Activated CD8-positive, alpha-beta memory T cell treated with anti-CD3 and anti-CD28 coated beads, Interleukin-2, amount 50 U/mL, for 48 hours (primary cell): ENCODE data around the gene KLHL36.

Experiments used
- DNase-seq: peaks from one replicate; pipeline ENCODE4 v3.0.0-alpha.2; 2020

The KLHL36 gene

DNA sequence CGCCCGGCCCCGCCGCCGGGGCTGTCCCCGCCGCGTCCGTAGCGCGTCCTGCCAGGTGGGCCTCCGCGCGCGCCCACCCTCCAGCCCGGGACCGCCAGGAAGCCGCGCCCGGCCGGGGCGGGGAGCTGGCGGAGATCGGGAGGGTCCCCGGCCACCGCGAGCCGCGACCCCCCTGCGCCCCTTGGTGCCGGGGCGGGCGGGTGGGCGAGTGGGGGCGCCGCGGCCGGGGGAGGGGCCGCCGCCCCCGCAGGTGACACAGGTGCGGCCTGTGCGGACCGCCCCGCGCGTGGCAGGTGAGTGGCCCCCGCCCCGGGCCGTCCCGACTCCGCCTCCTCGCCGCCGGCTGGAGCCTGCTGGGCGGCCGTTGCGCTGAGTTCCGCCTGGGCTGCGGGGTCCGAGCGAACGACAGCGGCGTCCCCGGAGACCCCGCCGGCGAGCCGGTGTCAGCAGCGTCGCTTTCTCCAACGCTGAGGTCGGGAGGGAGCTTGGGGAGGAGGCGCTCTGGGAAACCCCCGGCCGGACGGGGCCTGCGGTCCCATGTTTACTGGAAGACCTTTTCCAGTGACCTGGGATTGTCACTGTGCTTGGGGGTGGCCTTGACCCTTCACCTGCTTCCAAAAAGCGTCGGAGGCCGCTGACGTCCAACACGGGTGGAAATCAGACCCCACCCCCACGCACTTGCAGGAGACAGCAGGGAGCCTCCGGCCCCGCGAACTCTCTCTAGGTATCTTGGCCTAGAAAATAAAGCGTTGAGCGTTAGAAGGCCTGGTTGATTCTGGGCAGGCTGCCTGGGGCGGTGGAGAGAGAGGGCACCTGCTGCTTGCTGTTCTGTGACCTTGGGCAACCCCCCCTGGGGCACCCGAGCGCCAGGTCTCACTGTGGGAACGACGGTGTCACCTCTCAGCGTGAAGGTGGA, 542 bp downstream of the KLHL36 start:
- DNase-seq = peak; percentile 68

DNA sequence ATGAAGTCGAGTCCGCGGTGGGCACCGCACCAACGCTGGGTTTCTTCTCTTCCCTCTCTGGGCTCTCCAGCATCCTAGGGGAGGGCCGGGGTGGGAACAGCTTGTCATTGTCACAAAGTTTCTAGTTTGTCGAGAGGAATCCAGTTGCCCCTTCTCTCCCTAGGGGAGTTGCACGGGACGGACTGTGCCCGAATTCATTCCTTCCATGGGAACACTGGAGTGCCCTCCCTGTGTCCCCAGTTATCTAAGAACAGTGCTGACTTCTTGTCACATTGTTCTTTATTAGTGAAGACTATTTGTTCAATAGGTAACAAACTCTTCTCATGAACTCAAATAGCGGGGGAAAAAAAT, 1.2 kb downstream of the KLHL36 start:
- DNase-seq = no peak

DNA sequence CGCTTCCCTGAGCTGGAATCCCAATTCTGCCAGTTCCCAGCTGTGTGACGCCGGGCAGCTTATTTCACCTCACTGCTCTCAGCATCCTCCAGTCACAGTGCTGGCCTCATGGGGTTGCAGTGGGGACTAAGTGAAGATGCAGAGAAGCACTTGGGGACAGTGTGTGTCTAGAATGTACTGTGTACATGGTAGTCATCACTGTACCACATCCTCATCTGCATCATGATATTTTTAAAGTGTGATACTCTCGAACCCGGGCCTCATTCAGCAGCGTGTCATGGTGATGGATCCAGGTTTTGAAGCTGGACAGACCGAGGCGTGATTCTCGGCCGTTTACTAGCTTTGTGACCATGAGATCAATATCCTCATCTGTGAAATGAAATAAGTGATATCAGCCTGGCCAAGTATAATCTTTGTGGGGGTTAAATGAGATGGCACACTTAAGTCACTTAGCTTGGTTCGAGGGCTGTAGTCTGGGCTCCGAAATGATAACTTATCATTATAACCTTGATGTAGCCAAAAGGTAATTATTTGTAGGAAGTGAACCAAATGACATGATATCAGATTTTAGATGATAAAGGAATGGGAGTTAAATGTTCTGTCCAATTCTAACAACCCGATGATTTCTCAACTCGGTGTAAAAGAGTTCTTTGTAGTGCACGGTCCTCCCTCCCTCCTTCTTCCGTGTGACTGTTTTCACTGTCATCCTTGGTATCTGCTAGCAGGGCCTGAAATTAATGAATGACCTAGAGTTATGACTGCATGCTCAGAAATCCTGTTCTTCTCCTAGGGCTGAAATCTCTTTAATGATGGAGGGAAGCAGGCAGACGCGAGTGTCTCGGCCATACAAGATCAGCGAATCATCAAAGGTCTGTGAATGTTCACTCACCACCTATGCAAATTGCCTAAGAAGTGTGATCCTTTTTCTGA, 2.0 kb downstream of the KLHL36 start:
- no peak for DNase-seq

DNA sequence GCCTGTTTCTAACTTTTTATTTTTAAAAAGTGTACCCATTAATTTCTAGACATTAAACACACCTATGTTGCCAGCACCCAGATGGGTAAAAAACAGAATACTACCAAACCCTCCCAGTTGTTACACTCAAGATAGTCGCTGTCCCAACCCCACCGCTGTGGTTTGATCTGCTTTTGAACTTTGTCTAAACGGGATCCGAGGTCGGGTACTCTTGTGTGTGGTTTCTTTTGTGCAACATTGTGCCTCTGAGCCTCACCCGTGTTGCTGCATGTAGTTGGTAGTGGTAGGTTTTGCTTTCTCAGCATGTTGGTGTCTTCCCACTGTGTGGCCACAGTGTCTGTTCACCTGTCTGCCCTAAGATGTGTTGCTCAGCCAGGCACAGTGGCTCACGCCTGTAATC, 4.3 kb downstream of the KLHL36 start:
- DNase-seq = no peak

DNA sequence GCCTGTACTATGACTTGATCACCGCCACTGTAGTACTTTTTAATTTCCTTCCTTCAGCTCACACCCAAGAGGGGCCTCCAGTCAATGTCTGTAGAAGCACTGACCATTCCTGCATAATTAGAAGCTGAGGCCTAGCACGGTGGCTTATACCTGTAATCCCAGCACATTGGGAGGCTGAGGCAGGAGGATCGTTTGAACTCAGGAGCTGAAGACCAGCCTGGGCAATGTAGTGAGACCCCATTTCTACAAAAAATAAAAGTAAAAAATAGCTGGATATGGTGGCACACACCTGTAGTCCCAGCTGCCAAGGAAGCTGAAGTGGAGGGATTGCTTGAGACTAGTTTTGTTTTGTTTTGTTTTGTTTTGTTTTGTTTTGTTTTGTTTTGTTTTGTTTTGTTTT, 5.9 kb downstream of the KLHL36 start:
- no peak for DNase-seq

DNA sequence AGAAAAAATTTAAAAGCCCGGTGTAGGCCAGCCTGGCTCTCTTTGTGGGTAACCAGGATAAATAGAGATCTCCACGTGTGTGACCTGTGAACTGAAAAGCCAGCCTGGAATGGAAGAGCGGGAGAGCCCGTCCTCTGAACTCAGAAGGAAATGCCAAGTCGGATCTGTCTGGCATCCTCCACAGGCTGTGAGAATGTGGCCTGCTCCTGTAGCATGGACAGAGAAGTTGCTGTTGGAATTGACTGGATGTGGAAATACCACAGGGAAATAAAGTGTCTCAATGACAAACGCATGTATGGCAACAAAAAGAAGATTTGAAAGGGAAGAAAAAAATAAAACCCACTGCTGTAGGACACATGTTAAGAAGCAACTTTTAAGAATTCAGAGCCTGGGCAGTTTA, 6.7 kb downstream of the KLHL36 start:
- DNase-seq = no peak

DNA sequence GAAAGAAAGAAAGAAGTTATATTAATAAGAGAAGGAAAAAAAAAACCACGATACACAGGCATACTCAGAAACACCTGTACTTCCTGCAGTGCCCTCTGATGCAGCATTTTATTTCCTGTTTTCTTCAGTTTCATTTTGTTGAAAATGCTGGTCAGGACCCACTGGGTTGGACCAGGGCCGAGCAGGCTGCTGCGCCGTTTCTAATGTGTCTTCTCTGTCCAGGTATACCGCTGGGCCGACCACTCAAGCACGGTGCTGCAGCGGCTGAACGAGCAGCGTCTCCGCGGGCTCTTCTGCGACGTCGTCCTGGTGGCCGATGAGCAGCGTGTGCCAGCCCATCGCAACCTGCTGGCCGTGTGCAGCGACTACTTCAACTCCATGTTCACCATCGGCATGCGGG, 8.3 kb downstream of the KLHL36 start:
- no peak for DNase-seq

DNA sequence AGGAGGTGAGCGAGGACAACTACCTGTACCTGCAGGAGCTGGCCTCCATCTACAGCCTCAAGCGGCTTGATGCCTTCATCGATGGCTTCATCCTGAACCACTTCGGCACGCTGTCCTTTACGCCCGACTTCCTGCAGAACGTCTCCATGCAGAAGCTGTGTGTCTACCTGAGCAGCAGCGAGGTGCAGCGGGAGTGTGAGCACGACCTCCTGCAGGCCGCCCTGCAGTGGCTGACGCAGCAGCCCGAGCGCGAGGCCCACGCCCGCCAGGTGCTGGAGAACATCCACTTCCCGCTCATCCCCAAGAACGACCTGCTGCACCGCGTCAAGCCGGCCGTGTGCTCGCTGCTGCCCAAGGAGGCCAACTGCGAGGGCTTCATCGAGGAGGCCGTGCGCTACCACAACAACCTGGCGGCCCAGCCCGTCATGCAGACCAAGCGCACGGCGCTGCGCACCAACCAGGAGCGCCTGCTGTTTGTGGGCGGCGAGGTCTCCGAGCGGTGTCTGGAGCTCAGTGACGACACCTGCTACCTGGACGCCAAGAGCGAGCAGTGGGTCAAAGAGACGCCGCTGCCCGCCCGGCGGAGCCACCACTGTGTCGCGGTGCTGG, 9.0 kb downstream of the KLHL36 start:
- DNase-seq = no peak

DNA sequence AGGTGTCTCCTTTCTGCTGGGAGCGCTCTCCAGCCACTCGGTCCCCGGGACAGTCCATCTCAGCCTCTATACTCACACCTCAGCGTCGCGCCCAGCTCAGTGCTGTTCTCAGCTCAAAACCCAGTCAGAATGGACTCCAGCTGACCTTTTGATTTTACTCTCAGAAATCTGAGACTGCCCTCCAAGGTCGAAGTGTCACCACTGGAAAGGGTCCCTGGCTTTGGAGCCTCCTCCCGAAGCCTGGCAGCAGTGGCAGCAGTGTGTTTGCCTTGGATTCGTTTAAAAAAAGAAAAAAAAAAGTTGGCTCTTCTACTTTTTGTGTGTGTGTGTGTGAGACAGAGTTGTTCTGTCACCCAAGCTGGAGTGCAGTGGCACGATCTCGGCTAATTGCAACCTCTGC, 10.4 kb downstream of the KLHL36 start:
- DNase-seq = no peak

DNA sequence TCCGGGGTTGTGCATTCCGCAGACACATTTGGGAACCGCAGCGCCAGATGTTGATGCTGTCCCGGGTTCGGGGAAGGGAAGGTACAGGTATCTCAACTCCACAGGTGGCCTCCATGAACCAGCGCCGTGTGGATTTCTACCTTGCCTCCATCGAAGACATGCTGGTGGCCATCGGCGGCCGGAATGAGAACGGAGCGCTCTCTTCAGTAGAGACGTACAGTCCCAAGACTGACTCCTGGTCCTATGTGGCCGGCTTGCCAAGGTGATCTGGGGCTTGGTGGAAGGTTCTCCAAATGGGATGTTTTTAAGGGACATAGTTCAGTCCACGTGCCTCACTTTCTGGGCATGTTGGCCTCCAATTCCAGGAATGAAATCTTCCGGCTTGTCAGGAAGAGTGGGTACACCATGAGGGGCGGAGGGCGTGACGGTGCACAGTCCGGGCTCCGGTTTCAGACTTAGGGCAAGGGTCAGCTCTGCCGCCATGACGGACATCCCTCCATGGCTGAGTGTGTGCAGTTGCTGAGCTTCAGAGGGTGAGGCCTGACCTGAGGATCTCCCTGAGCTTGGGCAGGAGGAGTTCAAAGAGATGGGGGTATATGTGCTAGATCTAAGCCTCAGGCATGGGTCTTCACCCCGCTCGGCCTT, 11.5 kb downstream of the KLHL36 start:
- DNase-seq = no peak

DNA sequence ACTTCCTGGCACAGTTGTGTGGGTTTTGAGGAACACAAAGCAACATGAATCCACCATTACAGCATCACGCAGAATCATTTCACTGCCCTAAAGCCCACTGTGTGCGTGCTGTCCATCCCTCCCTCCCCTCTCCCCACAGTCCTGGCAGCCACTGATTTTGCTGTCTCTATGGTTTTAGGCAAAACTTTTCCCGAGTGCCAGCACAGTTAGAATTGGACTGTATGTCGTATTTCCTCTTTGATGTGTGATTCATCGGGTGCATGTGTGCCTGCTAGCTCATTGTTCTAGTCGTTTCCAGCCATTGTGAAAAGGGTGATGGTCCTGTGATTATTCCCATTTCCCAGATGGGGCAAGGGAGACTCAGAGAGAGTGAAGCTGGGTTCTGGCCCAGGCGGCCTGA, 12.7 kb downstream of the KLHL36 start:
- no peak for DNase-seq

DNA sequence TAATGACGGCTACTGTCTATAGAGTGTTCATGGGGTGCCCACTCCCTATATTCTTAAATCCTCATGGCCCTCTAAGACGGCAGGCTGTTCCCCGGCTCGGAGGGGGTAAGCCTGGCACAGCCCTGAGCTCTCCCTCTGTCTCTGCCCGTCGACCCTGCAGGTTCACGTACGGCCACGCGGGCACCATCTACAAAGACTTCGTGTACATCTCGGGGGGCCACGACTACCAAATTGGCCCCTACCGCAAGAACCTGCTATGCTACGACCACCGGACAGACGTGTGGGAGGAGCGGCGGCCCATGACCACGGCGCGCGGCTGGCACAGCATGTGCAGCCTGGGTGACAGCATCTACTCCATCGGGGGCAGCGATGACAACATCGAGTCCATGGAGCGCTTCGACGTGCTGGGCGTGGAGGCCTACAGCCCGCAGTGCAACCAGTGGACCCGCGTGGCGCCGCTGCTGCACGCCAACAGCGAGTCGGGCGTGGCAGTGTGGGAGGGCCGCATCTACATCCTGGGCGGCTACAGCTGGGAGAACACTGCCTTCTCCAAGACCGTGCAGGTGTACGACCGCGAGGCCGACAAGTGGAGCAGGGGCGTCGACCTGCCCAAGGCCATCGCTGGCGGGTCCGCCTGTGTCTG, 13.2 kb downstream of the KLHL36 start:
- no peak for DNase-seq

DNA sequence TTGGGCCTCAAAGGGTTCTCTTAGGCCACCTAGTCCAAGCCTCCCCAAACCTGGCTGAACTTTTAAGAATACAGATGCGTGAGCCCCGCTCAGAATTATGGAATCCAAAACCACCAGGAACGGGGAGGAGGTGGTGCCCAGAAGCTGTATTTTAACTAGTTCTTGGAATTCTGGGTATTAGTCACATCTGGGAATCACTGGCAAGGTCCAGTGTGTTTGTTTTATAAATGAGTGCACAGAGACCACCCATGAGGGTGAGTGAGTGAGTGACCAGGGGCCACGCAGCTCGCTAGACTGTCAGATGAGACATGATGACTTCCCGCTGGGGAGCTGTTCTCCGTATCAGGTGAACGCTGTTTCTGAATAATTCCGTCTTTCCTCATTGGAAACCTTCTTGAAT, 14.2 kb downstream of the KLHL36 start:
- no peak for DNase-seq

DNA sequence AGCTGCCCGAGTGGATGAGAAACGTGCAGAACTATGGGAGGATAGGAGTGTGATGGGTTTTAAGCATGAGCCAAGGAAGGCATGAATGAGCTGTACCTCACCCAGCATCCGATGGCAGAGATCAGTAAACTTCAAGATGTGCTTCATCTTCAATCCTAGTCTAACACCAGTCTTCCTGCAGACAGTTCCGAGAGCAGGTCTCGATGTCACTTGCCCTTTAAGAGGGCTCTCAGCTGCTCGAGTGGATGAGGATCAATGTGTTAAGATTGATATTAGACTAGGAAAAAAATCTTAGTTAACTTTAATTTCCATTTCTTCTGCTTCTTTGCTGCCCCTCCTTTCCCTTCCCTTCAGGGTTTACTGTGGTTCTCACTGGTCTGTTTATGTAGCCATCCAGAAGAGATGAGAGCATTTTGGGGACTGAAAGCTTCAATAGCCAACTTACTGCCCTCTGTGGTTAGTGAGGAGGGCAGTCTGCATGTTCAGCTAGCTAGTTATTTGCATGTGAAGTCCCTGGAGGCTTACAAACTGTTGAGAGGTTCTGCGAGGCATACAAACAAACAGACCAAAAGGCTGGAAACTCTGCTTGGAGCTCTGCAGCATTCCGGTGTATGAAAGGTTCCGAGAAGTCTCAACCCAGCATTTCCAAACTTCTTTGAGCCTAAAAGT, 15.3 kb downstream of the KLHL36 start:
- DNase-seq = no peak

DNA sequence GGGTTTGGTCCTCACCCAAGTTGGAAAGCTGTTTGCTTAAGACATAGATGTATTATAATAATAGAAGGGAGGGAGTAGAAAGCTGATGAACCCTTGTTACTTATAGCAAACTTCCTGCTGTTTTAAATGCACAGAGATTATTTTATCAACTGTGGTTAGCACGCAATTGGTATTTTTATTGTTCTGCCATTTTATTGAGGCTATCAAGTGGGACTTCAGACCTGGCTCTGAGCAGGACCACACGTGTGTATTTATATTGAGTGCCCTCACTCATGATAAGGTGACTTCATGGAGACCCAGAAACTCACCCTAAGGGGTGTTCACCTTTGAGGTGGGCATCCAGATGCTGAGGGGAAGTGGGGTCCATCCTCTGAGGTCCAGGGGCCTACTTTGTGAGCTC, 17.0 kb downstream of the KLHL36 start:
- no peak for DNase-seq

DNA sequence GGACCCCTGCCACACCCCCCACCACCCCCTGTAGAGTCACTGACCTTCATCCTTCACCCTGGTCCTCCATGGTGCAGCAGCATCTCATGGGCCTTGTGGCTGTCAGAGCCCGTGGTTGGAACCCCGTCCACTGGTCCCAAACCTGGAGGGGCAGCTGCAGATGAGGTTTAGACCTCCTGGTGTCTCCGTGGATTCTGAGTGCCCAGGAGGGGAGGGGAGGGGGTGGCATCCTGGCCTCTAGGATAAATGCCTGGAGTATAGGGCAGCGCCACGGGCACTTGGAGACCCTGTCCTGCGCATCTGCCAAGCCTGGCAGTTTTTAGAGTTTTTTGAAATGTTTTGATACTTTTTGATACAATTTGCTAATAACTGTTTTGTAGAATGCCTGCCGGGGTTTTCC, 17.5 kb downstream of the KLHL36 start:
- no peak for DNase-seq

DNA sequence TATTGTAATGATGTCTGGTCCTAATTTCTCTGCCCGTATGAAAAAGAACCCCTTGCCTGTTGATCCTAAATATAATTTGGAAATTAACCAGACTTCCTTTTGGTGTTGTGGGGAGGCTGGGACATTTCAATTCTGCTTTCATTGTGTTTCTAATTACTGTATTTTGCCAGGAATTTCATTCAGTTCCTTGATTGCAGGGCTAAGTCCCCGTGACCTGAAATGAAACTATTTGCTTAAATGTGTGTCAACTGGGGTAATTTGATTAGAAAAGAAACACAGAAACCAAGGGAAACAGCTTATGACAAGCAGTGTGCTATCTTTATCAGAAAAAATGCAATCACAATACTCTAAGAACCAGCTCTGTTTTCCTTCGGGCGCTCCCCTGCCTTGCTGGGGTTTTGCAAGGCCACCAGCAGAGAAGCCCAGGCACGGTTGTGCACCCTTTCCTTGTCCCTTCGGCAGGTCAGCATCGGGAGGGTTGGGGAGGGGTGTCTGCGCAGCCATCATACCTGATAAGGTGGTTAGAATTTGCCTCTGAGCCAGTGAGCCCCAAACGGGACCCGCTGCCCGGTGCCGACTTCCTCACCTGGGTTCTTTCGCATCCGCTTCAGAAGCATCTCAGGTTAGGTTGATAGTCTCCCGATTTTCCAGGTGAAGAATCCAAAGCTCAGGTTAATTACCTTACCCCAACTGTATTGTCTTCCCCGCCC, 19.4 kb downstream of the KLHL36 start:
- DNase-seq = no peak

DNA sequence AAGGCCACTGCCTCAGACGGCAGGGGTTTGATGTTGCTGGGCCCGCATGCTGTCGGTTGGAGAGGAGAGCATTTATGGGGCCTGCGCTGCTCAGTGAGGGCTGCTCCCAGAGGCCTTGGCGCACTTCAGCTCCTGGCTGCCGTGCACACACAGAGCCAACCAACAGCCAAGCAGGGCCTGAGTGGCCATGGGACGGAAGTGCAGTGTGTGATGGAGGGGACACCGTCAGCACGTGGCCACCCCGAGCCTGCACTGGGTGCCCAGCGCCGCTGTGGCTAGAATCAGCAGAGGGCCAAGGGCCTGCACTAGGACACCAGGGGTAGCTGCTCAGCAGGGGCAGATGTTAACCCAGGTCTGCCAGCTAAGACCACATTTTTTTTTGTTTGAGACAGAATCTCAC, 21.8 kb downstream of the KLHL36 start:
- DNase-seq = no peak

DNA sequence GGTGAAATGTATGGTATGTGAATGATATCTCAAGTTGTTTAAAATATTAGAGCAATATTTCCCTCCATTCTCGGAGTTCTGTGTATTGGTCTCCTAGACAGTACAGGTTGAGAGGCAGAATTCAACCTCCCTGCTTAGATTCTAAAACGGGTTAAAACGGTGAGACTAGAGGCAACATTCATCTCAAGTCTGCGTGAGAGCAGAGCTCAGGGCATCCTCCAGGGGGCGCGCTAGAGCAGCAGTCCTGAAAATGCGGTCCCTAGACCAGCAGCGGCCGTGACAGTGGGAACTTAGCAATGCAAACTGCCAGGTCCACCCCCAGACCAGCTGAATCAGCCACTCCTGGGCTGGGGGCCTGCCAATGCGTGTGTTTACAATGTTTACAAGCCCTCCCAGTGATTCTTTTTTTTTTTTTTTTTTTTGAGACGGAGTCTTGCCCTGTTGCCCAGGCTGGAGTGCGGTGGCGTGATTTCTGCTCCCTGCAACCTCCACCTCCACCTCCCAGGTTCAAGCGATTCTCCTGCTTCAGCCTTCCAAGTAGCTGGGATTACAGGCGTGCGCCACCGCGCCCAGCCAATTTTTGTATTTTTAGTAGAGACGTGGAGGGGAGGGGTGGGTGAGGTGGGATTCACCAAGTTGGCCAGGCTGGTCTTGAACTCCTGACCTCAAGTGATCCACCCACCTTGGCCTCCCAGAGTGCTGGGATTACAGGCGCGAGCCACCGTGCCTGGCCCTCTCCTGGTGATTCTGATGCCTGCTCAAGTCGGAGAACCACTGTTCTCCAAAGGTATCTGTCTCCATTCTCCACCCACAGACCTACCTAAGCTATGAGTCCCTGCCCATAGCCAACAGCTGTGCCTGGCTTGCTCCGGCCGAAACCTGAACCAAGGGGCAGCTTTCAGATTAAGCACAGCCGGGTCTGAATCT, 24.2 kb downstream of the KLHL36 start:
- peak; percentile 97 for DNase-seq

DNA sequence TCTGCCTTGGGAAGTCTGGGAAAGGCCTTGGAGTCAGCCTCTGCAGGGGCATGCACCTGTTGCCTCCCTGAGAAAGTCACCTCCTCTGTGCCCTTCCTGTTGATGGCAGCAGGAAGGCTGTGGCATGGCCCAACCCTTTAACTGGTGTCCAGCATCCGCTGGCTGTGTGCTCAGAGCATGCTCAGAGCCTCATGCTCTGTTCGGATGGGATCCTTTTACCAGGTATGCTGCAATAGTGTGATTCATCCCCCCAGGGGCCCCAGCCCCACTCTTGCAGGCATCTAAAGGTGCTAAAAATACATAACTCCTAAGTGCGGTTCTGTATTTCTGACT, 24.9 kb downstream of the KLHL36 start:
- no peak for DNase-seq
